ENCODE data around the gene SORBS2.
"Not testable (repeated sequence)": the region's sequence is repeated elsewhere in the genome, so short reads cannot be mapped to it uniquely, and the experiment has no call there.

The SORBS2 gene, protein sequence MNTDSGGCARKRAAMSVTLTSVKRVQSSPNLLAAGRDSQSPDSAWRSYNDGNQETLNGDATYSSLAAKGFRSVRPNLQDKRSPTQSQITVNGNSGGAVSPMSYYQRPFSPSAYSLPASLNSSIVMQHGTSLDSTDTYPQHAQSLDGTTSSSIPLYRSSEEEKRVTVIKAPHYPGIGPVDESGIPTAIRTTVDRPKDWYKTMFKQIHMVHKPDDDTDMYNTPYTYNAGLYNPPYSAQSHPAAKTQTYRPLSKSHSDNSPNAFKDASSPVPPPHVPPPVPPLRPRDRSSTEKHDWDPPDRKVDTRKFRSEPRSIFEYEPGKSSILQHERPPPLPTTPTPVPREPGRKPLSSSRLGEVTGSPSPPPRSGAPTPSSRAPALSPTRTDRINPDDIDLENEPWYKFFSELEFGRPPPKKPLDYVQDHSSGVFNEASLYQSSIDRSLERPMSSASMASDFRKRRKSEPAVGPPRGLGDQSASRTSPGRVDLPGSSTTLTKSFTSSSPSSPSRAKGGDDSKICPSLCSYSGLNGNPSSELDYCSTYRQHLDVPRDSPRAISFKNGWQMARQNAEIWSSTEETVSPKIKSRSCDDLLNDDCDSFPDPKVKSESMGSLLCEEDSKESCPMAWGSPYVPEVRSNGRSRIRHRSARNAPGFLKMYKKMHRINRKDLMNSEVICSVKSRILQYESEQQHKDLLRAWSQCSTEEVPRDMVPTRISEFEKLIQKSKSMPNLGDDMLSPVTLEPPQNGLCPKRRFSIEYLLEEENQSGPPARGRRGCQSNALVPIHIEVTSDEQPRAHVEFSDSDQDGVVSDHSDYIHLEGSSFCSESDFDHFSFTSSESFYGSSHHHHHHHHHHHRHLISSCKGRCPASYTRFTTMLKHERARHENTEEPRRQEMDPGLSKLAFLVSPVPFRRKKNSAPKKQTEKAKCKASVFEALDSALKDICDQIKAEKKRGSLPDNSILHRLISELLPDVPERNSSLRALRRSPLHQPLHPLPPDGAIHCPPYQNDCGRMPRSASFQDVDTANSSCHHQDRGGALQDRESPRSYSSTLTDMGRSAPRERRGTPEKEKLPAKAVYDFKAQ (N-terminal part only)

DNA sequence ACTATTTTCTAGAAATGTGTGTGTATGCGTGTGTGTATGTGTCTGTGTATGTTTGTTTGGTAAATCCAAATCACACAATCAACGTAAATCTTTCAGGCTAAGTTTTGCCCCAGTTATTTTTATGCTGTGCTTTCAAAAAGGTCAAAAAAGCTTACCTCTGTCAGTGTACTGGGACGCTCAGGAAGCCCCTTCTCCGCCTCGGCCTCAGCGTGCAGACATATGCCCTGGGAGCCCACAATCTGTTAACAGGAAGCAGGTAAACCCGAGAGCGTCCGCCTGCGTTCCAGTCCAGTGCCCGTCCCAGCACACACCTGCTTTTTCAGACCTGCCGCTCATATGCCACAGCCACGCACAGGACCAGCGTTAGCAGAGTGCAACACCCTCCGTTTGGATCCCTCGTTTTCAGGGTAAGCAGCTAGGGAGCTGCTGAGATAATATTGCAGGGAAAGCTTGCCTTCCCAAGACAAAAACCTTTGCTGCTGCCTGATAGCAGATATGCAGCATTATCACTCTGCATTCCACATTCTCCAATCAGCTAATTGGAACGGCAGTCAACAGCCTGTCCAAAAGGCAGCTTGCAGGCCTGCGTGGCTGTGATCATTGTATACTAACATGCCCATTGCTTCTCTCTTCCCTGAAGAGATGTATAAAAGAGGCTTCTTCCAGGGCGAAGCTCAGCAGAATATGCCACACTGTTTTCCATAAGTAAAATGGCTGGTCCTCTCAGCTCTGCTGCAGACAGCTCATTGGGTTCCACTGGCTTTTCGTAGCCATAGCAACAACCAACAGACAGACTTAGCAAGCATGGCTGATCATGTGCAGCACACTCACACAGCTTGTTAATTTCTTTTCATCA lies at the start of gene SORBS2:
Gene SORBS2 (minus strand): TSS at position 686 of the 856 bp plus-strand sequence. CDS start 121,623 bp downstream, outside the sequence.
- FAIRE-seq, result peak; percentile 90

DNA sequence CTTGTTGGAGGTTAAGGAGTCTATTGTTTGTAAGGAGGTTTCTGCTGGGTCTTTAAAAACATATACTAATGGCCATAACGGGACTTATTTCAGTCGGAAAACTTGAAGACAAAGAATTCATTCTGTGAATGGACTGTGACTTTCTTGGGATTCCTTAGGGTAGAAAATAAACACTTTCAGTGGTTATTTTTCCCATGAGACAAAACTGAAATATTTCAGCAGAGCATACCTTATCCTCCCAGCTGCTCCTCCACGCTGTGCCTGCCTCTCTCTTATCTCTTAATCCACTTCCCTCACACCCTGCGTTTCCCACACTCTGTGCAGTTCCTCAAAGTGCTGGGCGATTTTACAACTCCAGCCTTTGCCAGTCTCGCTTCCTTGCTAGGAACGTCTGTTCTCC lies 47.1 kb upstream of the SORBS2 start:
- no peak for FAIRE-seq

DNA sequence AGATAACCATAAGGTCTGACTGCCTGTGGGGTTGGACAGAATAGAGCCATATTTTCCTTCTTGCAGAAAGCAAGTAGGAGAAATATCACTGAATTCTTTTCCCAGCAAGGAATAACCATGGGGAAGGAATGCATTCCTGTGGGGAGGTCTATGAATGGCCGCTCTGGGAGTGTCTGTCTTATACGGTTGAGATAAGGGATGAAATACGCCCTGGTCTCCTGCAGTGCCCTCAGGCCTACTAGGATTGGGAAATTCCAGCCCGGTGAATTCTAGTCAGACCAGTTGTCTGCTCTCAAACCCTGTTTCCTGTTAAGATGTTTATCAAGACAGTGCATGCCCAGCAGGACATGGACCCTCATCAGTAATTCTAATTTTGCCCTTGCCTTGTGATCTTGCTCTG lies 45.6 kb upstream of the SORBS2 start:
- FAIRE-seq, result not testable (repeated sequence)

DNA sequence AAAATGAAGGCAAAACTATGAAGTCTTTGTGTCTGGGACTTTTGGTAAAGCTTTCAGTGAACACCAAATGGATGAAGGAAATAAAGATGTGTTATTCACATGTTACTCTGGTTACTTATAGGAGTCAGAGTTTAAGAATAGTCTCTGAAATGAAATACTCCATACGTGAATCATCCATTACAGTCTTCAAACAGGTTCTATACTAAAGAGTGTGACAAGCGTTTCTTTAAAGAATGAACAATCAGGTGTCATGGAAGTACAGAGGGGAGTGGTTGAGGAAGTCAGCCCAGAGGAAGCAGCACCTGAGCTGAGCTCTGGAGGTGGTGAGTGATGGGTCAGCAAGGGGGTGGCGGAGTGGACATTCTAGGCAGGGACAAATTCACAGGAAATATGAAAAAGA lies 41.8 kb upstream of the SORBS2 start:
- no peak for FAIRE-seq

DNA sequence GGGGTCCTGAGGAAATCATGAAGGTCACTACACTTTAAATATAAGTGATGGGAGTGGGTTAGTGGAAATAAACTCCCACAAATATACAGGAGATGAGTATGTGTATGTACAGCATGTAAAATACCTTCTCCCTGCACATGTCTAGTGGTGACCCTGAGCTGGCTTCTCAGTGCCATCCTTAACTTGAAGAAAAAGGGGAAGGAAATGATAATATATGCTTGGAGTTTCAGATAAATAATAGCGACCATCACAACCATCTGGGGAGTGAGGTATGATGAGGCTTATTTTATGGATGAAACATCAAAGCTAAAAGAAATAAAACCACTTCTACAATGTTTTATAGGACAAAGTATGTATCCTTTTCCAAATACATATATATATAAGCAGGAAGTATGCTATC lies 41.0 kb upstream of the SORBS2 start:
- no peak for FAIRE-seq

DNA sequence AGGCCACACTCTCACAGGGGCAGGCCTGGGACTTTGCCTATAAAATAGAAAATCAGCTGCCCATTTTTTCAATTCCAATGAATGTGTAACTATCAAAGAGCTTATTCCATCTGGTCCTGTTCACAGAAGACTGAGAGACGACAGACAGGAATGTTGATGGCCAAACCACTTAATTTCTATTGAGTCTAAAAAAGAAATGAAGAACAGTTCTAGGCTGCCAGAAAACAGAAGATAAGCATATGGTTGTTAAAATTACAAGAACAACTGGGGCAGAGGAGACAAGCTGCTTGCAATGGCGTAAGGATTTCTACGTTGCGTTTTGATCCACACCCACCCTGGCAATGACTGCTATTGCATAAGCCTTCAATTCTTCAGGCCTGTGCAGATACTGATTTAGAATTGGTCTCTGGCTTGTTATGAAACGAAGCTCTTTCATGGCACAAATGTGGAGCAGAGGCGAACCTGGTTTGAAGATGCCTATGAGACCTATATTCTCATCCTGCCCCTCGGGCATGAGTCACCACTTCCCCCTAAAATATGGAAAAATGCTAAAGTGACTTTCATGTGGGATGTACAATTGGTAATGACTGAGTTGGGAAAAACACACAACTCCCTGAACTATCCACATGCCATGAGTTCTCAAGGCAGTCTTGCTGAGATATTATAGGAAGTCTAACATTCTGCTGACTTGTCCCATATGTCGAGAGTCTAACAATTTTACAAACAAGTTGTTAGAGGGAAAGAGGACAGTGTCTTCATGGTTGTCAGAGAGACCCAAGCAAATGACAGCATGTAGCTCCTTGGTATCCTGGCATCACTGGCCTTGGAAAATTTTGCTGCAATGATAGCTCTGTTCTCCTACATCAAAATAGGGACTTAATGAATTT lies 37.9 kb upstream of the SORBS2 start:
- FAIRE-seq, result no peak

DNA sequence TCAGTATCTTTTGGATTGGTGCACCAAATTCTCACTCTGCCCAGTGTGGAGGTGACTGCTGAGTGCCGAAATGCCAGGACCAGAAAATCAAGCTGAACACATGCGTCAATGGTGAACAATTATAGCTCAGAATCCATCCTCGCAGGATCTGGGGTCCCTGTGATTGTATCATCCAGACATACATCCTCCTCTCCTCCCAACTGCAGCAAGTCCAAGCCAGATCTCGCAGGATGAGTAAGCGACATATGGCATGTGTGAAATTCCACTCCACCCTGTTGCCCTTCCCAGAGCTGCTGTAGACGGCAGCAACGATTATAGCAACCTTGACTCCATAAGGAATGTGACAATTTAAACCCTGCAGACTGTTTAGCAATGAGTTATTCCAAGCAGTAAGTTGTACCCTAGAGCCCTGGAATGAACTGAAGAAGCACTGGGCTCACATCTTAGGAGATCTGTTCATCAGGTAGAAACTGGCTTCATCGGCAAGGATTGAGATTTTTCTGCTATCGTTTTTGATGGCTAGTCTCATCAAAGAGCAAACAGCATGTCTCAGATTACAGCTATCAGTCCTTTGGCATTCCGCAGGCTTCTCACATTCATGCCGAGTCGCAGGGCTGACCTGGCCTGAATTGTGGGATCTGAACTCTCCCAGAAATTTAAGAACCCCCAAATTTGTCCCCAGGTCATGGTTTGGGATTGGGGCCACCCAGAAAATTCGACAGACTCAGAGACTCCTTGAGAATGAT lies 35.5 kb upstream of the SORBS2 start:
- FAIRE-seq, result no peak

DNA sequence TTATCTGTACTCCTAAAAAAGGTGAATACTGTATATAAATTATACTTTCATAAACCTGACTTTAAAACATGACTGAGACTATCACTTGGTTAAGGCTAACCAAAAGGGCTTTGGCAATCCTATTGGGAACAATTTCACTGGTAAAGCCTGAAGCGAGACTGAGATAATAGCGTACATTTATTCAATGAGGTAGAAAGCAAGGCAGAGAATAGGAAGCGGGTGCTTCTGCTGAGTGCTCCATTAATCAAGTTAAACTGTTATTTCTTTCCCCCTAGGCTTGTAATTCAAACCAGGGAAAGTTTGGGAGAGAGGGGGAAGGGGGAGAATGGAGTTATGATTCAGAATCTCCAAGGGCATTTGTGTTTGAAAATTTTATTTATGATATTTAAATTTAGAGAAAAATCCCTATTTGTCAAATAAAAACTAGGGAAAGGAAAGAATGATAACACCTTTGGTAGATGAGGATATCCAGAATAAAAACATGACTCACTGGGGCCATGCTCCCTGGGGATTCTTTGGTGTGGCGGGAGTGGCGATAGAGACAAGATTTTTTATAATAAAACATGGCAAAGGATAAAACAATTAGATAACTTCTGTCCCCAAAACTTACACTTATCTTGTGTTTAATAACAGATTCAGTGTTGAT lies 34.6 kb upstream of the SORBS2 start:
- FAIRE-seq, result no peak

DNA sequence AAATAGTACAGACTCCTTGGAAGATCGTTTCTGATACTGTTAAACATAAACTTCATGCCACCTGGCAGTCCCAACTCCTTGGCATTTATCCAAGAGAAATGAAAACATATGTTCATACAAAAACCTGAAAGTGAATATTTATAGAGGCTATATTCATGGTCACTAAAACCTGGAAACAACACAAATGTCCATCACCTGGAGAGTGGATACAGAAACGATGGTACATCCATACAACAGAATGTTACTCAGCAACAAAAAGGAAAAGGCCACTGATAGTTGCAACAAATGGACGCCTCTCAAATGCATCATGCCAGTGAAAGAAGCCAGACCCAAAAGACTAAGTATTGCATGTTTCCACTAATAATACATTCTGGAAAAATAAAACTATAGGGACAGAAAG lies 34.0 kb upstream of the SORBS2 start:
- FAIRE-seq, result no peak

DNA sequence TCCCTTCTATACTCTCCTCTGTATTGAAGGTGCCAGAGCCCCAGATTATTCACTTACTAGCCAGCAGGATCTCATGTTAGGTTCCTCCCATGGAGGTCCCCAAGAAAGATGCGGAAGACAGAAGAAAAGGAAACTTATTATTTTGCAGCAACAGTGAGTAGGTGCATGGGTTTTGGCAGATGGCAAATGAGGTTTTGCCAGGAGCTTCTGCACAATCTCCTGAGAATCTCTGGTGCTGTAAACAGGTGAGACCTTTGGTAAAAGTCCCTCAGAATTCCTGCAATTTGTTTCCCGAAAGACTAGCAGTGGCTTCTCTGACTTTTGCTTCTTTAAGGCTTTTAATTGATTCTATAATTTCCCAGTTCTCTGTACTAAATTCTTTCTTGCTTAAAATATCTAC lies 29.5 kb upstream of the SORBS2 start:
- no peak for FAIRE-seq

DNA sequence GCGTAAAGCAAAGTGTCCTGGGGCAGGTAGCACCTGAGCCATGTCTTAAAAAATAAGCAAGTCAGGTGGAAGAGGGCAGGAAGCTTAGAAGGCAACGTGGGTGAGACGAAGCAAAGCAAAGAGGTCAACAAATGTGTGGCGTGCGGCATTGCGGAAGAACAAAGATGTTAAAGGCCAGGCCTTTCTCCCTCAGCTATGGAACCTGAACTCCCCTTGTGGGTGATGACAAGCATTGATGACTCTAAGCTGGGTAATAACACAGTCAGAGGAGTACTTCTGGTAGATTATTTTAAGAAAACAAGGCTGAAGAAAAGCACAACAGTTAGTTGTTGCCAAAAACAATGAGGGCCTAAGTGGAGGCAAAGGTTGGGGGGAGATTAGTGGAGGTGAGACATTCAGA lies 29.0 kb upstream of the SORBS2 start:
- no peak for FAIRE-seq

DNA sequence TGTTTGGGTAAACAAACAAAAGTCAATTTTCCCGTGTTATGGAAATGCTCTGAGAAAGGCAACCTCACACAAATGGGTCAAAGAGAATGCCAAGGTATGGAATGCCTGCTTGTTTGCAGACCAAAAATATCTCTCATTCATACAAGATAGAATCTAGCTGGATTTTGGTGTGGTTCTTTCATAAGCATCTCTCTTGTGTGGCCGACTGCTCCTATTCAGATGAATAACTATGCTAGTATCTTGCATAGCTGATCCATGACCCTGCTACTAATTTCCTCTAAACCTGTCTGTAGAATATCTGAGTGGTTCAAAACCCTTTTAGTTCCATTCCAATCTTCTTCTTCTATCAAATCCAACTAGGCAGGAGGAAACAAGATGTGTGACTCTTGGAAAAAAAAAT lies 28.2 kb upstream of the SORBS2 start:
- peak; percentile 86 for FAIRE-seq

DNA sequence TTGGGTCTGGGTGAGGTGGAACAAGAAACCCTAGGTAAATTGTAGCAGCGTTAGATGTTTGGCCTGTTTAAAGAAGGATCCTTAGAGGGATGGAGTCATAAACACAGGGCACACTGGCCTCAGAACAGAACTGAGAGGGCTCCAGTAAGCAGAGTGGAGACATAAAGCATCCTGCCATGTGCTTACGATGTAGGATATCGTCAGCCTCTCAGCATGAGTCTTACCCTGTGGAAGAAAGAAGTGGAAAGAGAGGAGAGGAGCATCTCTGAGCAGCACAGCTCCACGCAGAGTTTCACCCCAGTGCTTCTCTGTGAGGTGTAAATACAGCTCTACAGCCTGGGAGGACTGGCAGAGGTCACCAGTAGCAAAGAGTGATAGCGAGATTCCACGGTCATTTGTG lies 27.8 kb upstream of the SORBS2 start:
- no peak for FAIRE-seq

DNA sequence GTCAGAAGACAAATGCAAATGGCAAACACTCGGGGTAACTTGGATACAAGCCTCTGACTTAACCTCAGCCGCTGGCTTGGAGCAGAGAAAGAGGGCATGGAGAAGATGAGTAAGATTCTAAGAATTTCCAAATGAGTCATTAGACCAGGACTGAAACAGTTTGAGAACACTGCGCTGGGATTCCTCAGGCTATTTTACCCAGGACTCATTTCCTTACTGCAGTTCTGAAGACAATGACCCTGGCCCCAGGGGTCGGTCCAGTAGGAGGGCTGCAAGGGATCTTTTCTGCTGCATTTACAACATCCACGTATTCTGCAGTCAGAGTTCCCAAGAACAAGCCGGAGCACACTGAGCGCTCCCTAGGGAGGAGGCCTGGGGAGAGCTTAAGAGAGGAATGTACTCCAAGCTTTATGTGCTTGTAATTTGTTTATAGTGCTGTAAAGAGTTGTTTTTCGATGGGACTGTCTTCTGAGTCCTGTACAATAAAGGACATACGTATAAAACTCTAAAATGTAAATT lies 27.3 kb upstream of the SORBS2 start:
- FAIRE-seq, result peak; percentile 99

DNA sequence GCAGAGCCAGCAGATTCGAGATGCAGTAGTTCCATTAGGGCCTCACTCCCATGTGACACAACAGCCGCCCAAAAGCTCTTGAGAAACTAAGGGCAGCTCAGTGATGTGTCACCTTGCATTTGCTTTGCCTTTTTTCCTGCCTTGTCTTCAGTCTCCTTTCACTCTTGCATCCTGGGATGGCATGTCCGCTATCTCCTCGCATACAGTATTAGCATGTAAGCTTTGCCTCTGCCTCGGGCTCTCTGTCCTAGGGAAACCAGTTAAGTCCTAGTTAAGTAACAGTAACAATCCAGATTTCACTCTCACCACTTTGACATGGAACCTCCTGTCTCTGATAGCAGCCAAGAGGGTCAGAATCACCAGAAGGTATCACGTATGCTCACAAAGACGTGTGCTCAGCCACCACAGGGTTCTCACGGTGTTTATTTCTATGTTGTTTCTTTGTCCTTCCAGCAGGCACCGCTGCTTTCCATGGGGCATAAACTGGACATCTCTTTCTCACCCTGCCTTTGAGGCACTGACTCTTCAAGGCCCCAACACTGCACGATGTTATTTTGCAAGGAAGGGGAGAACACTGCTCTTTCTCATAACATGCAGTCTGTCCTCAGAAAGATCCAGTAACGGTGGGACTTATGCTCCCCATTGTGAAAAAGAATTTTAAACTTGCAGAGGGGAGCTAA lies 26.7 kb upstream of the SORBS2 start:
- FAIRE-seq, result no peak

DNA sequence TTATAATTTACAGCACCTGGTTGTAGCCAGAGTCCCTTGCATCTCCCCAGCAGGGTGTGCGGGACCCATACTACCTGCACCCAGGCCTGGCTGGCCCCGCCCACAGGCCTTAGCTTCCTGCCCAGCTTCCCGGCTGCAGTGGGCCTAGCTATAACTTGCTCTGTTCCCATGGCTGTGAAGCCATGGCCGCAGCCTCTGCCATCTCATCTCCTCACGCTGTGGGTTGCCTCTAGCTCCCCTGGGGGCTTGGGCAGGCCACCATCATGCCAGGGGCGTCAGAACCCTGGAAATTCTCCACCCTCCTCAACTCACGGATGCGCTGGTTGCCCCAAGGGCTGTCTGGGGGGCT lies 26.1 kb upstream of the SORBS2 start:
- no peak for FAIRE-seq

DNA sequence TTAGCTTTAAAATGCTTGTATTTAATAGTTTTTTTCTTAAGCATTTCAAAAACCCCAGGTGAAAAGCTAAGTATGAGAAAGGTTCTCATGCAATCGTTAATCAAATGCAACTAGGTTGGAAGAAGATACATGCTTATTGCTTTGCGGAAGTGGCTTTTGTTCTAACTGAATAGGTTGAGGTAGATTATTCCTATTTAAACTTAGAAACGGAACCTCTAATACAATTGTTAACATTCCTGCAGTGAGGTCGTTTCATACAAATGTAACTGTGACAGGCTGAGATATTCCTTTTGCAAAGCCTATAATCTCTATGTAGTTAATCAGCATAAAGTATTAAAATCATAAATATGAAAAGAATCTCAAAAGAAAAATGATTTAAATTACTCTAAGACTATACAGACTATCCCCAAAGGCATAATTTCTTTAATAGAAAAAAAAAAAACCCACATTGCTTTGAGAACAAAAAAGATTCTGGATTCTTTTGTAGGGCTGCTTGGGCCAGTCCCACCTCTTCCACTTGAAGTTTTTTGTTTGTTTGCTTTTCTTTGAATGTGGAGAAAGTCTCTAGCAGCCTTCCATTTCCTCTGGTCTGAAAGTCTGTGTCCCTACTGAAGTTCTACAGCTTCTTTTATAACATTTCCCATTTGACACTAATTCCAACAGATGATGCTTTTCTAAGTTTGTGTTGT lies 25.6 kb upstream of the SORBS2 start:
- FAIRE-seq, result peak; percentile 37

DNA sequence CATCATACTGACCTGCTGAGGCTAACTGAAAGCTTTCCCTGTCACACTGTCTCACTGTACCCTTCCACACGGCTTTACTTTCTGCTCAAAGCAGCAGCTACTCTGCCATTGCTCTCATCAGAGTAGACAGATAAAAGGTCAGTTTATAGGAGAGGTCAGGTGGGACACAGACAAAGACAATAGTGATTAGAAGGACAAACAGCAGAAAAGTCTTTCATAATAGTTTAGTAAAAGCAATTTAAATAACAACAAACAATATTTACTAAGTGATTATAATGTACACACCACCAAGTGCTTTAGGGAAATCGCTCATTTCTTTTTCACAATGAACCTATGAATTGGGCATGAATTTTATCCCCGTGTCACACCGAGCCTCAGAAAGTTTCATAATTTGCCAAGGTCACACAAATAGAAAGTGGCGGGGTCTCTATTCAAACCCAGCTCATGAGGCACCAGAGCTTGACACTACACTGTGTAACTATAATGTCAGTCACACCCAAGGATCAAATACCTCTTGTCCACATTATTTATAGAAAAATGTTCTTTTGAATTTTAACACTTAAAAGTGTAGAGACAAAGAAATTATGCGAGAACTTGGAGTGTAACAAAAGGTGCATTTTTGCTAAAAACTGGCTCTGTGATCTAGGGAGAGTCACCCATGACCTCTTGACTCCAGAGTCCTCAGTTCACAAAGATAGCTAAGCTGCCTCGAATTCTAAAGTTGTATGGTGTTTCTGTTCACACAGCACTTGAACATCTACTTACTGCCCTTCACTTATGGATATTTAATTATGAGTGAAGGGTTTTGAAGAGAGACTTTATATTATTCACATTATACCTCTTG lies 24.5 kb upstream of the SORBS2 start:
- no peak for FAIRE-seq
